ENCODE measurements around the gene FES.
"Not testable (repeated sequence)": the region's sequence is repeated elsewhere in the genome, so short reads cannot be mapped to it uniquely, and the experiment has no call there.

The FES gene

GRCh38 chr15:90862487-90862886 lies 21.8 kb upstream of the FES start:
- no peak for DNase-seq

DNA sequence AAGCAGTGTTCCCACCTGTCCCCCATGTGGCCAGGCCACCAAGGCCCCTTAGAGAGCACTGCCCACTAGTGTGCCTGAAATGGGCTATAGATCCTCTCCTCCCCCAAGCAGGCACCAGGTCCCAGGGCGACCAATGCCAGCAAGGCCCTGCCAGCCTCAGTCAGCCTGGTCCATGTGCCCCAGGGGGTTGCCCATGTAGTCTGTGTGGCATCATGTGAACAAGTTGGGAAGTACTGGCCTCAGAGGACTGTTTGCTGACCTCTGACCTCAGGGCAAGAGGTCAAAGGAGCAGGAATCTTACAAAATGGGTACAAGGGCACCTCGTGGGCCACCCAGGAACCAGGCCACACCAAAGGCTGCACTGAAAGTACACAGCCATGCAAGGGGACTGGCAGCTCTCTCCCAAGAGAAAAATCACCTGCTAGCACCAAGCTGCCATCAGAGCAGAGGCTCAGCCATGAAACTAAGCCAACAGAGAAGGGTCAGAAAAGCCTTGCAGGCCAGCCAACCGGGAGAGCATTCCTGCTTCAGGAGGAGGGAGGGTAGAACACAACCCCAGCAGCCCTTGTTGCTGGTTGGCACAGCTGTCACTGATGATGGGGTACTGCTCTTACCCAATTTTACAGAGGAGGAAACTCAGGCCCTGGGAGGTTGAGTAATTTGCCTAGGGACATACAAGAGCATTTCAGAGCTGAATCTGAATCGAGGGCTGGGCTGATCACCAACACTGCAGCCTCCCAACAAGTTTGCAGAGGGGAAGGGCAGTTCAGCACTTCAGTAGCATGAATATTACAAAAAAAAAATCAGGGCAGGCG lies 21.1 kb upstream of the FES start:
- no peak for DNase-seq

- no peak for DNase-seq
These were observed 20.3 kb upstream of the FES start for GRCh38 chr15:90863987-90864386.

- DNase-seq, result no peak
These were observed 19.8 kb upstream of the FES start for GRCh38 chr15:90864507-90864906.

- DNase-seq, result no peak
These were observed 18.6 kb upstream of the FES start for GRCh38 chr15:90865702-90866101.

DNA sequence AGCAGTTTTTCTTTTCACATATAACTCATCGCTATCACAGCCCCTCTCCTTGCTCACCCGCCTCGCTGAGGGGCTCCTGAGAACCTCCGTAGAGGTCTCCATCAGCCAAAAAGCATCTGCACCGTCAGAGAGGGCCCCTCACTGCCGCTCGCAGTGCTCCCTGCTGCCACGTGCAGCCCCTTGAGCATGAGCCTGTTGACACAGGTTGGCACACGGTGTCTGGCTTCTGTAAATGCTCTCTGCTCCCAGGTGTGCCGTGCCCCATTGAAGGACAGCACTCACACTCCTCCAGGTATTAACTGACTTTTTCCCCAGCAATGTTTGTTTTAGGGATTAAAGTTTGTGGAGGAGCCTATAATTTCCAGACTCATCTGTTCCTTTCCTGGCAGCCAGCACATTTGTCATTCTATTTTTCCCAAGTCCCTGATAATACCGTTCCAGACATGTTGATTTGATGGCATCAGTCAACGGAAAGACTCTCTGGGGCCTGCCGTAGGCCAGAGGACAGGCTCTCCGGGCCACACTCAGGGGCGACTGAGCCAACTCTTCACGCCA lies 18.1 kb upstream of the FES start:
- DNase-seq, result no peak

DNA sequence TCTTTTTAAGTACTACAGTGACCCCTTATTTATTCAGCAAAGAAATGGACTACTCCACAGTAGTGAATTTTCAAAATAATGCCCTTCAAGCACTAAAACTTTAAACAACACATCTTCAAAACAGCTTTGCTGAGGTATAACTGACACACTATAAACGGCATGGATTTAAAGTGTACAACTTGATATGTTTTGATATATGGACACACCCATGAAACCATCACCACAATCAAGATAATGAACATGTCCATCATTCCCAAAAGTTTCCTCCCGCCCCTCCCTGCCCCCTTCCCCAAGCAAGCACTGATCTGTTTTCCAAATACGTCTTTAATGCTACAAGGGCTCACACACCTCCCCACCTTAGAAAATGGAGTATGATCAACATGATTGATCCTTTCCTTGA lies 17.5 kb upstream of the FES start:
- DNase-seq, result no peak

GRCh38 chr15:90868261-90868689 lies 16.0 kb upstream of the FES start, which contains the start of gene FURIN:
Gene FURIN, plus strand, starts transcription at chr15:90868588. Its CDS starts 7,153 bp downstream, at chr15:90875741.
- no peak for DNase-seq

DNA sequence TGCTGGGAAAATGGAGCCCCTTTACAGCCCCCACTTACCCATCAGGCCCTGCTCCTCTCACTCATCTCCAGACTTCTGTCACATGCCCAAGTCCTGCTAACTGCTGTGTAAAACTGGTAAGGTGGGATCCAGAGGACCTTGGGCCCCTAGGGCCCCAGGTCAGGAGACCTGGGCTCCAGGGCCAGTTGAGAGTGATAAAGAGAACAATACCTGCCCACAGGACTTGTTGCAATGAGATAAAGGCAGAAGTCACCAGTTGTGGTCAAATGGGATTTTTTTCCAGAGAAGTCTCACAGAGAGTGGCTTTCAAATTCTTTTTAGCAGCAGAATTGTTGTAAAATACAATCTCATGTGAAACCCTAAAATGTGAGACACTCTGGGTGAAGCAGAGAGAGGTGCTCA lies 15.2 kb upstream of the FES start:
- no peak for DNase-seq

DNA sequence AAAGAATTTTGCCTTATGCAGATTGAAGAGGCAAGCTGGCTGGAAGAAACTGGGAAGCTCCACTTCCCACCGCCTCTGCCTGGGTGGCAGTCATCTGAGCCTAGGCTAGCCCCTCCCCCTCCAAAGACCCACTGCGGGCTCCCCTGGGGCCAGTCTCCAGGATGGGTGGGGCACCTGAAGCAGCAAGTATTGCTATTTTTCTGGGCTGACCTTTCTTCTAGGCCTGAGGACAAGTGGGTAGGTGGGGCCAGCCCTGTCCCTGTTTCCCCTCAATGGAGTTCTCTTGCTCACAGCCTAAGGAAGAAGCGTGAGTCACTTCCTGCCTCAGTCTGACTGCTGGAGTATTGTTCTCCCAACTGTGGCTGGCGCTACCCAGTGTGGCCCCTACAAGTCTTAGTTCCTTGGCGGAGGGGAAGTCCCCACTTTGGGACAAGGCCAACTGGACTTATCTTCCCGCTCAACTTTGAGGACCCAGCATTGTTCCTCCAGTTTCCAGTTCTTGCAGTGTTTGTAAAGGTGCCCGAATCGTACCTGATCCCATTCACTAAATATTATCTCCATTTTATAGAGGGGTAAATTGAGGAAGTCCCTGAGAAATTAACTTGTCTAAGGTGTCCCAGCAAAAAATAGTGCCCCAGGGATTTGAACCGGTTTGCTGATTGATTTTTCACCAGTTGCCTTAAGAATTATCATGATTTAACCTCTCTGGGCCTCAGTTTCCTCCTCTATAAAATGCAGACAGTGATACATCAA lies 14.5 kb upstream of the FES start:
- peak in 2 of 5 donors; percentile 21 to 80 for DNase-seq

- DNase-seq, result peak in 1 of 5 donors; percentile 43
These were observed 13.8 kb upstream of the FES start for GRCh38 chr15:90870354-90871138.

DNA sequence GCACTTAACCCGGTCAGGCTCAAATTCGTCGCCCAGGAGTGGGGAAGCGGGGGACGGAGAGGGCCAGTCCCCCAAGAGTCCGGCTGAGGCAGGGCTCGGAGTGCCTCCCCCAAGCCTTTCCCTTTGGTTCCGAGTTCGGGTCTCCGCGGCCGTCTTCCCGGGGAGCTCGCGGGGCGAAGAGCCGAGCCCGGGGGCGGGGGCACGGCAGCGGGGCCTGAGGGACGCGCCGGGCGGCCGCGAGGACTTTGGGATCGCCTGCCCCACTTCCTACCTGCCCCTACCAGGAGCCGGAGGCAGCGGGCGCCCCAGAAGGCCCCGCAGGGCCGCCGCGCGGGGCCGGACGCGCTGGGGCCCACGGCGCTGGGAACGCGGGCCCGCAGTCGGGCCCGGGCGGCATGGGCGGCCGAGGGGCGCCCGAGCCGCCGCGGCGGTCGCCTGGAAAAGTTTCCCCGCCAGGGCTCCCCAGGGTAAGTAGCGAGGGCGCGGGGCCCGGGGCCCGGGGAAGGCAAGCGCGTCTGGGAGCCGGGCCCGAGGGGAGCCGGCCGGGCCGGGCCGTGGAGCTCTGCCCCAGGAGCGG lies 13.1 kb upstream of the FES start:
- peak in 2 of 5 donors; percentile 34 to 57 for DNase-seq

- peak in 2 of 5 donors; percentile 25 to 35 for DNase-seq
These were observed 12.4 kb upstream of the FES start for GRCh38 chr15:90871716-90872485.

GRCh38 chr15:90872486-90873184 lies 11.7 kb upstream of the FES start:
- DNase-seq, result peak in 1 of 5 donors; percentile 63

DNA sequence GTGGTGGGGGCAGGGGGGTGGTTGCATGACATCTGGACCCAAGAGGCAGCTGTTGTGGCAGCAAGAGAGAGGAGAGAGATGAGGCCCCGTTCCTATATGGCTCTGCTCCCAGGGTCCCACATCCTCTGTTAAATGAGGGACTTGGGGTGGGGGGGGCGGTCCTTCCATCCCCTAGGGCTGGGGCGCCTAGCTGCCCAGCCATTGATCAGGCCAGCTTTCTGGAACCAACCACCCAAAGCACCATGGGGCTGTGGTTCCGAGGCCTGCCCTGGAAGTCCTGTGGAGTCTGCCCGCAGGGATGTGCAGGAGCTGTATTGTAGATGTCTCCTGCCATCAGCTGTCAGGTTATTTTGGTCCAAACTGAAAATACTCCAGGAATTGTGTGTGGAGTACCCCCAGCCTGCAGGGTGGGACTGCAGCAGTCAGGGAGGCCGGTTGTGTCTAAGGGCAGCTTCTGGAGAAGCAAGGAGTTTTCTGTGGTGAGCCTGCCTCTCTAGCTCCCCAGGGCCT lies 10.8 kb upstream of the FES start:
- DNase-seq, result no peak

DNA sequence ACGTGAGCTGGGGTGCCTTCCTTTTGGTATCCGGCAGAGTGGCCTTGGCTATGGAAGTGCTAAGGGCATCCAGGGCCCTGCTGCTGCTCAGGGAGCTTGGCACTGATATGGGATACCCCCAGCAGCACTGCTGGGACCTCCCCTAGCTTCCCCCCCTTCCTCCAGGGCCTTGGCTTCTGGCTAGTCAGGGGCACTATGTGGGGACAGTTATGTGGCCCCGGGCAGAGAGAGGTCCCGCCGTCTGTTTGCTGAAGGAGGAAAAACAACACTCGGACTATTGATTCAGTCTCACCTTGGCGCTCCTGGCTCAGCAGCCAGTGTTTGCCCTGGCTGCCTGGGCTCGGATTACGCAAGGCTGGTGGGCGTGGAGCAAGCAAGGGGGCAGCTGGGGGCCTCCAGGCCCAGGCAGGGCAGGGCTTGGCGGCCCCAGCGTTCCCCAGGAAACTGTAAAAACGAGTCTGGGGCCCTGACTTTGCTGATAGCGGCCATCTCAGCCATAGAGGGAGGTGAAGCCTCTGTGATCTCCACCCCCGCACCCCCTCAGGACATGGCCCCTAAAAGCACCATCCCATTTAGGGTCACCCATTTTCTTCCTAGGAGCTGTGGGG lies 10.2 kb upstream of the FES start:
- no peak for DNase-seq

DNA sequence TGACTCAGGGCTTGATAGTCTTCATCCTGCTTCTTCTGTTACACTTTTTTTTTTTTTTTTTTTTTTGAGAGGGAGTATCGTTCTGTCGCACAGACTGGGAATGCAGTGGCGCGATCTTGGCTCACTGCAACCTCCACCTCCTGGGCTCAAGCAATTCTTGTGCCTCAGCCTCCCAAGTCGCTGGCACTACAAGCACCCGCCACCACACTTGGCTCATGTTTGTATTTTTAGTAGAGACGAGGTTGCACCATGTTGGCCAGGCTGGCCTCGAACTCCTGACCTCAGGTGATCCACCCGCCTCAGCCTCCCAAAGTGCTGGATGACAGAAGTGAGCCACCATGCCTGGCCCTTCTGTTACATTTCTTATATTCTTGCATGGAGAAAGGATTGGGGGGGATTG lies 9.3 kb upstream of the FES start:
- DNase-seq, result not testable (repeated sequence)

- DNase-seq, result no peak
These were observed 8.7 kb upstream of the FES start for GRCh38 chr15:90875549-90875981.

DNA sequence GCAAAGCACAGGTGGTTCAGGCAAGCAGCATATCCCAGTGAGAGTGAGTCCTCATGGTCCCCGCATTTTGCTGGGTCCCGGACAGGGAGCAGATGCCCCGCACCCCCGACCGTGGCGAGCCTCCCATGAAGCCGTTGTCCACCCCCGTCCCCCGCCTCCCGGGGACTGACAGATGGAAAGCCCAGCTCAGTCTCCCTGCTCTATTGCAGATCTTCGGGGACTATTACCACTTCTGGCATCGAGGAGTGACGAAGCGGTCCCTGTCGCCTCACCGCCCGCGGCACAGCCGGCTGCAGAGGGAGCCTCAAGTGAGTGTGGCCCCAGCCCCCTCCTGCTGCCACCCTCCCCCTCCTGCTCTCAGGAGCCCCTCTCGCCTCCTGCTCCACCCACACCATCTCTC lies 8.3 kb upstream of the FES start:
- DNase-seq, result no peak

GRCh38 chr15:90876512-90877170 lies 7.7 kb upstream of the FES start:
- no peak for DNase-seq

Measured in T-helper 1 cell (primary cell).